ENCODE data around the gene ITGA11. TPM values are rescaled to one million over a fixed set of nuclear protein-coding genes. Genes with fewer than 3 reads are reported as not detected.
A peak's percentile ranks its signal among the peaks of the same experiment; 100 is the strongest.

The ITGA11 gene
- total and polyA plus RNA-seq, 2 of the 4 experiments (the other 2 are of a cell fraction): 4.1 to 6.6 TPM

- Histone ChIP-seq H3K9me3 (ENCODE audit: control insufficient read depth, insufficient read depth, low read length) (no peaks in the 10 kb centered on the region), H3K4ac (ENCODE audit: low read depth, low read length) (peak overlapping the region; percentile 22; the same call in 1 of the 2 replicates), H3K23ac (ENCODE audit: low read depth, low read length) (no peak overlapping the region), H3K9ac (ENCODE audit: low read depth, low read length) (no peak overlapping the region), H2AK5ac (ENCODE audit: low read depth, low read length) (peak overlapping the region; percentile 81), H3K4me2 (ENCODE audit: low read depth, low read length) (no peak overlapping the region), H2AFZ (replicated peaks; ENCODE audit: low read length, poor library complexity) (no peak overlapping the region), H3K4me3 (ENCODE audit: insufficient read depth, low read depth, low read length) (no peak overlapping the region), H3K27ac (ENCODE audit: insufficient read depth, low read length) (no peak overlapping the region), H2BK5ac (ENCODE audit: low read depth, low read length, poor library complexity, severe bottlenecking) (no peak overlapping the region), H4K20me1 (ENCODE audit: insufficient read depth, low read length) (no peaks in the 10 kb centered on the region), H3K27me3 (ENCODE audit: control insufficient read depth, insufficient read depth, low read length) (no peaks in the 10 kb centered on the region), H3K9me1 (ENCODE audit: insufficient read depth, low read length) (peaks cover 28% of the 10 kb centered on the region), H3K14ac (replicated peaks; ENCODE audit: low read depth, low read length) (no peak overlapping the region), H2BK120ac (ENCODE audit: low read depth, low read length) (no peak overlapping the region), H3K56ac (ENCODE audit: extremely low read depth, insufficient read depth, low read length) (no peak overlapping the region), H3K18ac (ENCODE audit: low read depth, low read length) (no peak overlapping the region), H2BK20ac (ENCODE audit: low read depth, low read length) (no peak overlapping the region), H3K79me1 (ENCODE audit: low read depth in 1 of 2, low read length in 2 of 2) (0 out of 4 replicates have a peak, but pooled peaks cover 0 to 3% of the 10 kb centered on the region in 2 experiments), H3K36me3 (ENCODE audit: control insufficient read depth, insufficient read depth, low read length) (peaks cover 4% of the 10 kb centered on the region; the same call in 1 of the 2 replicates), H4K5ac (ENCODE audit: low read depth, low read length) (no peak overlapping the region), H3K4me1 (ENCODE audit: control insufficient read depth, insufficient read depth, low read length) (peaks cover 15% of the 10 kb centered on the region), H4K8ac (ENCODE audit: low read depth in 2 of 2, low read length in 2 of 2) (no peak overlapping the region), H4K91ac (ENCODE audit: insufficient read depth, low read depth, low read length) (no peak overlapping the region), H2BK15ac (ENCODE audit: low read depth, low read length) (no peak overlapping the region), H2AK9ac (replicated peaks; ENCODE audit: low read depth, low read length, poor library complexity) (no peak overlapping the region)
- no peak for ATAC-seq (ENCODE audit: low read depth)
- BruUV-seq (replicated peaks): no TSS peak
- in situ Hi-C loops (cut with MboI; ENCODE audit: low sequenced_read_pairs) (no loop called here), intact Hi-C loops (cut with micrococcal nuclease) (no loop called here), dilution Hi-C loops (cut with HindIII; ENCODE audit: low sequenced_read_pairs, unreplicated experiment) (no loop called here)
- WGBS, 2 experiments (ENCODE audit: extremely low coverage in 2 of 2, insufficient read length in 1 of 2): 100% methylated on average over 2 of the region's 7 CpGs; no CpG with 5 or more reads in 1 of the 2 experiments
- DNase-seq: no peak
- no peak for TF ChIP-seq BHLHE40 (IDR thresholded peaks at IDR 0.05; ENCODE audit: low read depth, low read length)
- TF ChIP-seq FOS (IDR thresholded peaks at IDR 0.05; ENCODE audit: low read depth, low read length): no peak
- TF ChIP-seq RCOR1 (IDR thresholded peaks at IDR 0.05; ENCODE audit: insufficient replicate concordance, low read length): no peak
- no peak for TF ChIP-seq NFE2L2 (IDR thresholded peaks at IDR 0.05; ENCODE audit: low read depth, low read length)
- no peak for TF ChIP-seq RFX5 (IDR thresholded peaks at IDR 0.05; ENCODE audit: low read depth, low read length)
- POLR2A ChIA-PET (ENCODE audit: unreplicated experiment): no interaction called here
- CTCF ChIA-PET: no interaction called here
Measured at GRCh38 chr15:68344600-68344999, 87.4 kb downstream of the ITGA11 start.

Data from IMR-90 (cell line).